Gastrocnemius medialis (tissue), 4 donors: ENCODE results near the gene CDK14.

Experiments
- POLR2A ChIP-seq, 2 donors: fragments of 450-650 bp; IDR thresholded peaks; one replicate each; pipeline ENCODE4 v1.6.1; 2017; ENCODE audit warnings: antibody characterized with exemption in 2 of 2, mild to moderate bottlenecking in 2 of 2, moderate library complexity in 2 of 2
- TF ChIP-seq, protein P1 (sequence below), 5 experiments: fragments of 450-650 bp in 3 of 5; fragments of 200-600 bp in 2 of 5; sonication (generic) in 2 of 5; IDR thresholded peaks in 4 of 5; conservative IDR thresholded peaks in 1 of 5; 1 replicate in 4 of 5; 2 replicates in 1 of 5; pipeline ENCODE4 v1.5.1; 2016 to 2019; ENCODE audit warnings: antibody characterized with exemption in 5 of 5, mild to moderate bottlenecking in 3 of 5, moderate library complexity in 3 of 5

DNA sequence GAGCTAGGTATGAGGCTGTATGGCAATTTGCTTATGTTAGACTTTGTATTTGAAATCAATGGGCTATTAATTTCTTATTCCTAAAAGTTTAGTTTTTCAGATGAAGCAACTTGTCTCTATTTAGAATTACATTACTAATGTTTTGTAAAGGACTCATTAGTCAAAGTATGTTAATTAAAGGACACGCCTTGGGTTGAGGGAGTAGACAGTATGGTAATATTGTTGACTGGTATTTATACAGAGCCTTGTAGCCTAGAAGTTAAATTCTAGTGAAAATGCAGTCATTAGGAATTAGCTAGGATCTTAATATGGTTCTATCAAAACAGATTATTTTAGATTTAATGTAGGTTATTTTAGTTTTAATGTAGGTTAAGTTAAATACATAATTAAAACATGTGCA, 6.2 kb downstream of the CDK14 start:
- no peak for TF ChIP-seq POLR2A (IDR thresholded peaks at IDR 0.05)
- TF ChIP-seq, protein P1, sequence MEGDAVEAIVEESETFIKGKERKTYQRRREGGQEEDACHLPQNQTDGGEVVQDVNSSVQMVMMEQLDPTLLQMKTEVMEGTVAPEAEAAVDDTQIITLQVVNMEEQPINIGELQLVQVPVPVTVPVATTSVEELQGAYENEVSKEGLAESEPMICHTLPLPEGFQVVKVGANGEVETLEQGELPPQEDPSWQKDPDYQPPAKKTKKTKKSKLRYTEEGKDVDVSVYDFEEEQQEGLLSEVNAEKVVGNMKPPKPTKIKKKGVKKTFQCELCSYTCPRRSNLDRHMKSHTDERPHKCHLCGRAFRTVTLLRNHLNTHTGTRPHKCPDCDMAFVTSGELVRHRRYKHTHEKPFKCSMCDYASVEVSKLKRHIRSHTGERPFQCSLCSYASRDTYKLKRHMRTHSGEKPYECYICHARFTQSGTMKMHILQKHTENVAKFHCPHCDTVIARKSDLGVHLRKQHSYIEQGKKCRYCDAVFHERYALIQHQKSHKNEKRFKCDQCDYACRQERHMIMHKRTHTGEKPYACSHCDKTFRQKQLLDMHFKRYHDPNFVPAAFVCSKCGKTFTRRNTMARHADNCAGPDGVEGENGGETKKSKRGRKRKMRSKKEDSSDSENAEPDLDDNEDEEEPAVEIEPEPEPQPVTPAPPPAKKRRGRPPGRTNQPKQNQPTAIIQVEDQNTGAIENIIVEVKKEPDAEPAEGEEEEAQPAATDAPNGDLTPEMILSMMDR (IDR thresholded peaks at IDR 0.05 in 4 of 5, conservative IDR thresholded peaks at IDR 0.05 in 1 of 5): no peak
